Activated CD4-positive, alpha-beta T cell treated with anti-CD3 and anti-CD28 coated beads, Interleukin-2, amount 50 U/mL, for 16 hours (primary cell): Measurements from ENCODE around the gene RGS19.

Experiments used
- DNase-seq: peaks from one replicate; pipeline ENCODE4 v3.0.0-alpha.2; 2020

Gene RGS19

DNA sequence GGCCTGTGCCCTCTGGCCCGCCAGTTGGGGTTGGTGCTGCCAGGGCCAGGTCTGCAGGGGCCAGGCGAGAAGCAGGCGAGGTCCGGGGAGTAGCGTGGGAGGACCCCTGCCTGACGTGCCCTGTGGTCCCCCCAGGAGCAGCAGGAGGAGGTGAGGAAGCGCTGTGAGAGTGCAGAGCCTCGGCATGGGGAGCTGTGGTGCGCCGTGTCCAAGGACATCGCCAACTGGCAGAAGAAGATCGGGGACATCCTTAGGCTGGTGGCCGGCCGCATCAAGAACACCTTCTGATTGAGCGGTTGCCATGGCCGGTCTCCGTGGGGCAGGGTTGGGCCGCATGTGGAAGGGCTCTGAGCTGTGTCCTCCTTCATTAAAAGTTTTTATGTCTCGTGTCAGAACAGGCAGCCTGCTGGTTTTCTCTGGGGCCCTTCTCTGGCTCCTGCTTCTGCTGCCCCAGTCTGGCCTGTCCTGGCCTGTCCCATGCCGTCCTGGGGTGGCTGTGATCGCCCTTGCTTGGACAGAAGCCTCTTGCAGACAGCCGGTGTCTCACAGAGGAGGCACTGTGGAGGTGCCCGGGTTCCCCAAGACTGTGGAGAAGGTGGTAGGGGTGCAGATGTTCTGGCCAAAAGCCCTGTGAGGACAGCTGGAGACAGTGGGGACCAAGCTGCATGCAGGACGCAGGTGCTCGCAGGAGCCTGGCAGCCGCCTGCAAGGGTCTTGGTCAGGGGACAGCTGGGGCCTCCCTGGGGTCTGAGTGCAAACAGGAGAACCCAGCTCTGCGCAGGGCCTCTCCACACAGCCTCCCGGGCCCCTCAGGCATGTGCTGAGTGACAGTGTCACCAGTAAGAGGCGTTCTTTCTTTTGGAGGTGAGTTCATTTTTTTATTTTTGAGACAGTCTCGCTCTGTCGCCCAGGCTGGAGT, 46.4 kb downstream of the RGS19 start:
- no peak for DNase-seq

GRCh38 chr20:64031822-64032314, 47.5 kb downstream of the RGS19 start:
- no peak for DNase-seq

DNA sequence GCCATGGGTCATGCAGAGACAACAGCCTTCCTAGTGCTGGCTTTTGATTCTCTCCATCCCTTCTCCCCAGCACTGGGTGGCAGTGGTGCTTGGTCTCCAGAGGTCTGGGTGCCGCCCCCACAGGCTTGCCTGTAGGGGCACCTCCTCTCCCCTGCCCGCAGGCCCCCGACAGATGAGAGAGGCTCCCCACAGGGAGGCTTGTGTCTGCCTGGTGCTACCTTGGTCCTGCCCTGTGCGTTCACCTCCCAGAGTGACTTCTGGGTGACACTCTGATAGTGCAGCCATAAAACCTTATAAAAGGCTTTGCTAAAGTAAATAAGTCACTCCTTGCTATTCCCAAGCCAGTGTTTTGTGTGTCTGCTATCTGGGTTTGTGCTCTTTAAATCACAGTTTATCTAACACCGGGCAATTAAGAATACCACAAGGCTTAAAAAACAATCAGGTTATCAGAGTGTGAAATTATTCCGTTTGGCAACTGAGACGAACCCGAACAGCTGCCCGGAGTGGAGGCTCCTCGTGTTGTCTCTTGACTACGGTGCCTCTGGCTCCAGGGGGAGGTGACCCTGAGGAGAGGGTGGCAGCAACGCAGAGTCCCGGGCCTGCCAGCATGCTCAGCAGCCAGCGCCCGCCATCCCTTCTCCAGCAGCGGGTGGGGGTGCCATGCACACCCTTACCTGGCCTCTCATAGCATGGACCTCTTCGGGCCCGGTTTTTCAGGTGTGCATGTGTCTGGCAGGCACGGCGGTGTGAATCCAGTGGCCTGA, 48.8 kb downstream of the RGS19 start:
- DNase-seq: no peak

DNA sequence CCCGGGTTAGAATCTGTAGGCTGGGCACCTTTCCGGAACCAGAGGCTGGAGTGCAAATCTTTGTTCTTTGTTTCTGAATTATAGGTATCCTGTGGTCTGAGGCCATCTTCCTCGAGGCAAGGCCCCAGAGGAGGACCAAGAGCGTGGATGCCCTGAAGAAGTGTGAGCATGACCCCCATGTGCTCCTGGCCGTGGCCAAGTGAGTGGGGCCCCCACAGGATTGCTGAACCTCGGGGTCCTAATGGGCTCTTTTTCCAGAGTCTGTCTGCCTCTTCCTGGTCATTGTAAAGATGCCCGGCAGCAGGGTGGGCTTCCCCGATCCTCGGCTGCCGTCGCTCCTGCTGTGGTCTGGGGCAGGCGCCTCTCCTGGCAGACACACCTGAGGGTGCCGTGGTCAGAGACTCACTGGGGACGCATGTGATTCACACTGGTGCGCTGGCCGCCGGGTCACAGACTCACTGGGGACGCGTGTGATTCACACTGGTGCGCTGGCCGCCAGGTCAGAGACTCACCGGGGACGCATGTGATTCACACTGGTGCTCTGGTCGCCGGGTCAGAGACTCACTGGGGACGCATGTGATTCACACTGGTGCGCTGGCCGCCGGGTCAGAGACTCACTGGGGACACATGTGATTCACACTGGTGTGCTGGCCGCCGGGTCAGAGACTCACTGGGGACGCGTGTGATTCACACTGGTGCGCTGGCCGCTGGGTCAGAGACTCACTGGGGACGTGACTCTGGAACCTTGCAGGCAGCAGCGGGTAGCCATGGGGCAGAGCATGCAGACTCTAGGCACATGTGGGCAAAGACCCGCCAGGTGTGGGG, 49.8 kb downstream of the RGS19 start:
- DNase-seq: no peak

DNA sequence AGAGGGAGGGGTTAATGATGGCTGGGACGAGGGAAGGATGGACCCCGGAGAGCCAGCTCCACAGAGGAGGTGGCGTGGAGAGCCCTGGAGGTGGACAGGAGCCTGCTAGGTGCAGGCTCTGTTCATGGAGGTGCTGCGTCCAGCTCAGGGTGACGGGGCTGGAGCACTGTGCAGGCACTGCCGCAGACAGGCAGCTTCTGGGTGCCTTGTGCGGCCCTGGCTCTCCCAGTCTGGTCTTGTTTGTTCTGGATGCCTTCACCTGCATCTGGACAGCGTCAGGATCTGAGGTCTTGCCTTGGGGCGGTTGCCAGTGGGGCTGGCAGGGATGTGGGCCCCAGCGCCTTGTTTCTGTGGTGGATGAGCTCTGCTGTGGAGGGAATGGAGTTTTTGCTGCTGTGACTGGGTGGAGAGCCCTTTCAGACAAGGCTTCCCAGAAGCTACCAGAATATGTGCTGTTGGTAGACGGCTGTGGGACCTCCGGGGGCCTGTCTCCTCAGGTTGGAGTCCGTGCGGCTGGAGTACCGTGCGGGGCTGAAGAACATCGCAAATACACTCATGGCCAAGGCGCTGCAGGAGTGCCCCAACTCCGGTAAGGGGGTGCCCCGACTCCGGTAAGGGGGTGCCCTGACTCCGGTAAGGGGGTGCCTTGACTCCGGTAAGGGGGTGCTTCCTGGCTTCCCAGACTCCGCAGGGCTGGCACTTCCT, 51.2 kb downstream of the RGS19 start:
- no peak for DNase-seq

DNA sequence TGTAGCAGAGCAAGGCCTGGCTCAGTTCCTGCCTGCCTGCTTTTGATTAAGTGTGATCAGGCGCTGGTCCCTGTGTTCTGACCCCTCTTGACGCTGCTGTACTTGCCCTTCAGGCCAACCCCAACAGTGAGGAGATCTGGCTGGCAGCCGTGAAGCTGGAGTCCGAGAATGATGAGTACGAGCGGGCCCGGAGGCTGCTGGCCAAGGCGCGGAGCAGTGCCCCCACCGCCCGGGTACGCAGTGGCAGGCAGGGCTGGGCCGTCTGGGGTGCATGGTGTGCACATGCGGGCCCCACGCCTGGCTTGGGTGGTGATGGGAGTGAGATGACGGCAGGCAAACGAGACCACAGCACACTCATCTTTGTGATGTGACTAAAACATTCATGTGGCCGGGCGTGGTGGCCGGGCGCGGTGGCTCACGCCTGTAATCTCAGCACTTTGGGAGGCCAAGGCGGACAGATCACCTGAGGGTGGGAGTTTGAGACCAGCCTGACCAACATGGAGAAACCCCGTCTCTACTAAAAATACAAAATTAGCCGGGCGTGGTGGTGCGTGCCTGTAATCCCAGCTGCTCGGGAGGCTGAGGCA, 53.4 kb downstream of the RGS19 start:
- DNase-seq: no peak

GRCh38 chr20:64025101-64025825, 54.1 kb downstream of the RGS19 start:
- DNase-seq: no peak

GRCh38 chr20:64024141-64024990, 55.0 kb downstream of the RGS19 start:
- no peak for DNase-seq

DNA sequence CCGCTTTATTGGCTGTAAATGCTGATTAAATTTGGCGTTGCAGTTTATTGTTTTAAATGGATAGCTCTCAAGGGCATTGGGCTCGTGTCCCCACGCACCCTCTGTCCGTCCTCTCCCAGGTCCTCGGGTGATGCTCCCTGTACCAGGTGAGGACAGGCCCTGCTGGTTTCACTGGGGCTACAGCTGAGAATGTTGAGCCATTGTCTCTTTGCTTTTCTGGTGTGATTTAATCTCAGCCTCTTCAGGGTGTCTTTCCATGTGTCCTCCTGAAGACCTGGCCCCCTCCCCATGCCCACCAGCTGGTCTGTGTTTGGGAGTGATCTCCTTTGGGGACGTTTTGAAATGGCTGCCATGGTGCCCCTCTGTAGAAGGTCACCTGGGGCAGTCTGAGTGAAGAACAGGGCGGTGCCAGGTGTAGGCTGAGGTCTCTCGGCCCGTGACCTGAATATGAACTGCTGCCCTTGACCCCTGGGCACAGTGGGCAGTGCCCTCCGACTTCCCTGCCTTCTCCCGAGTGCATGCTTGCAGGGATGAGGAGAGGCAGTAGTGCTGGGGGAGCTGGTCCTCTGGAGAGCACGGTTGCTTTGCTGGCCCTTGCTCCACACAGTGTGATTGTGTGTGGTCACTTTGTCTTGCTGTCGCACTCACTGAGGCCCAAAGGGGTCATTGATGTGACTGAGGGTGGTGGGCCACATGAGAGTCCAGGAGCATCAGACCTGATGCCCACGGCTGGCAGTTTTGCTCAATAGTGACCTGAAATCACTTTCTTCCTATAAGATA, 55.8 kb downstream of the RGS19 start:
- DNase-seq: no peak
